NCI-H1436 treated with DMSO at 0.1 percent for 48 hours (cell line): ENCODE measurements around the gene AP3D1.

Experiments
- DNase-seq: peaks from one replicate; lab custom pipeline; 2025; lab: John Stamatoyannopoulos, UW

The AP3D1 gene

GRCh38 chr19:2084993-2085720, 66.2 kb downstream of the AP3D1 start:
- DNase-seq = no peak

- no peak for DNase-seq
Measured at GRCh38 chr19:2083174-2083854, 68.1 kb downstream of the AP3D1 start.

- no peak for DNase-seq
Measured at GRCh38 chr19:2081873-2082810, 69.2 kb downstream of the AP3D1 start.

- DNase-seq = no peak
Measured at GRCh38 chr19:2080336-2080988, 70.9 kb downstream of the AP3D1 start.

- DNase-seq = no peak
Measured at GRCh38 chr19:2079865-2080301, 71.5 kb downstream of the AP3D1 start.

- no peak for DNase-seq
Measured at GRCh38 chr19:2079076-2079864, 72.1 kb downstream of the AP3D1 start.

- DNase-seq = no peak
Measured at GRCh38 chr19:2077833-2078619, 73.3 kb downstream of the AP3D1 start.

GRCh38 chr19:2077398-2077797, 74.0 kb downstream of the AP3D1 start:
- DNase-seq = no peak

- no peak for DNase-seq
Measured at GRCh38 chr19:2076526-2076944, 74.8 kb downstream of the AP3D1 start.

GRCh38 chr19:2072757-2073551, 78.4 kb downstream of the AP3D1 start:
- DNase-seq = no peak

GRCh38 chr19:2070986-2071673, 80.2 kb downstream of the AP3D1 start:
- no peak for DNase-seq

GRCh38 chr19:2070436-2070827, 80.9 kb downstream of the AP3D1 start:
- no peak for DNase-seq

GRCh38 chr19:2064788-2065524, 86.4 kb downstream of the AP3D1 start:
- DNase-seq = no peak

GRCh38 chr19:2064395-2064787, 87.0 kb downstream of the AP3D1 start:
- no peak for DNase-seq

GRCh38 chr19:2063824-2064223, 87.5 kb downstream of the AP3D1 start:
- no peak for DNase-seq

GRCh38 chr19:2062770-2063169, 88.6 kb downstream of the AP3D1 start:
- no peak for DNase-seq

- no peak for DNase-seq
Measured at GRCh38 chr19:2062389-2062729, 89.0 kb downstream of the AP3D1 start.
